Lung (tissue), 12 donors: Measurements from ENCODE around the gene CLCNKA. TPM values are rescaled to one million over a fixed set of nuclear protein-coding genes. Genes with fewer than 3 reads are reported as not detected.
"Not testable (repeated sequence)": the region's sequence is repeated elsewhere in the genome, so short reads cannot be mapped to it uniquely, and the experiment has no call there.

ENCODE experiments used
- ATAC-seq: fragments of 200-7000 bp; cut with Tn5 transposase; one replicate; pipeline ENCODE4 v1.9.1; 2020; ENCODE audit warnings: moderate number of reproducible peaks; ENCODE audit not compliant: insufficient read depth, low FRiP score
- DNase-seq, 3 donors: peaks; one replicate each; pipeline ENCODE4 v3.0.0-alpha.2; 2013 to 2017
- H3K27ac ChIP-seq, 2 donors: one replicate each; pipeline ENCODE4 v1.5.1; 2013; ENCODE audit warnings: mild to moderate bottlenecking in 2 of 2, moderate library complexity in 2 of 2, control low read depth in 1 of 2, inconsistent platforms in 1 of 2, low read depth in 1 of 2, low read length in 1 of 2
- H3K27me3 ChIP-seq, 3 donors: one replicate each; pipeline ENCODE4 v1.5.1; 2013; ENCODE audit warnings: low read length in 2 of 3; ENCODE audit not compliant: control insufficient read depth in 3 of 3, insufficient read depth in 3 of 3
- H3K36me3 ChIP-seq, 4 donors: one replicate each; pipeline ENCODE4 v1.5.1; 2013; ENCODE audit warnings: low read length in 4 of 4, mild to moderate bottlenecking in 1 of 4, moderate library complexity in 1 of 4; ENCODE audit not compliant: control insufficient read depth in 4 of 4, insufficient read depth in 4 of 4
- H3K4me1 ChIP-seq, 5 donors: one replicate each; pipeline ENCODE4 v1.5.1; 2013; ENCODE audit warnings: low read length in 5 of 5, mild to moderate bottlenecking in 2 of 5, moderate library complexity in 1 of 5; ENCODE audit not compliant: control insufficient read depth in 5 of 5, insufficient read depth in 5 of 5
- H3K4me3 ChIP-seq: one replicate; pipeline ENCODE4 v1.5.1; 2013; ENCODE audit warnings: mild to moderate bottlenecking, control low read depth, moderate library complexity
- H3K9ac ChIP-seq, 2 donors: one replicate each; pipeline ENCODE4 v1.5.1; 2013; ENCODE audit warnings: low read length in 2 of 2, control low read depth in 1 of 2; ENCODE audit not compliant: insufficient read depth in 1 of 2
- H3K9me3 ChIP-seq, 4 donors: one replicate each; pipeline ENCODE4 v1.5.1; 2013; ENCODE audit warnings: low read length in 3 of 4, mild to moderate bottlenecking in 1 of 4, moderate library complexity in 1 of 4; ENCODE audit not compliant: control insufficient read depth in 4 of 4, insufficient read depth in 3 of 4
- CTCF ChIP-seq: IDR thresholded peaks from 2 replicates; pipeline ENCODE4 v1.5.1; 2012; ENCODE audit warnings: mild to moderate bottlenecking; ENCODE audit errors: control extremely low read depth, extremely low read depth
- WGBS, 2 donors: extraction: QIAGEN DNeasy Blood & Tissue Kit; methylation state at CpG; one replicate each; pipeline ENCODE4 v1.1.7; 2013; 5-methylcytosine and 5-hydroxymethylcytosine counted together
- polyA plus RNA-seq, 2 donors: library from polyadenylated mRNA; stranded (reverse); fragments of 200-250 nt; gene quantifications; one replicate each; pipeline ENCODE4 v1.2.1, GENCODE V29; 2013
- total RNA-seq, 2 donors: library from RNA; depleted of rRNA in 1 of 2; stranded (reverse); fragments of >200 nt in 1 of 2; gene quantifications; one replicate each; pipeline ENCODE4 v1.2.1, GENCODE V29; 2014 to 2021
- donor health status: control.
- donor health status: control.
- donor health status: Bipolar disorder and iron deficiency.
- donor health status: healthy.
- donor health status: DM: yes; HTN: yes; CAD: no.

CLCNKA gene
- total and polyA plus RNA-seq, 4 donors: 0.10 to 1.3 (median 0.17) TPM; not detected in 1

DNA sequence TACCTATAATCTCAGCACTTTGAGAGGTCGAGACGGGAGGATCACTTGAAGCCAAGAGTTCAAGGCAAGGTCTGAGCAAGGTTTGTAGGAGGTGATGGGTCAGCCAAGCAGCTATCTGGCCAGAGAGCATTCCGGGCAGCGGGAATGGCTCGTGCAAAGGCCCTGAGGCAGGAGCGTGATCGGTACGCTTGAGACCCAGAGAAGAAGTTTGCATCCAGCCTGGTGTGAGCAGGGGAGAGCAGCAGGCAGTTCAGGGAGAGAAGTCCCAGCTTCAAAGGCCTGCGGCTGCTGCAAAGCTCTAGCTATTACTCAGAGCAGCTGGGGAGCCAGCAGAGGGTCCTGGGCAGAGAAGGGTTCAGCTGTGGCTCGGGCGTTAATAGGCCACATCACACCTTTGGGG lies 22.9 kb upstream of the CLCNKA start:
- Histone ChIP-seq H3K4me3 (no peak overlapping the region), H3K4me1 (peaks cover 0 to 2% (median 0%) of the 10 kb centered on the region in 5 donors), H3K36me3 (no peaks in the 10 kb centered on the region), H3K9me3 (no peaks in the 10 kb centered on the region), H3K27me3 (no peaks in the 10 kb centered on the region), H3K27ac (no peak overlapping the region), H3K9ac (no peak overlapping the region)
- 93 to 94% methylated on average over 11 of the region's 11 CpGs for WGBS, 2 donors
- TF ChIP-seq CTCF: no peak
- no peak for ATAC-seq
- DNase-seq: no peak

- H3K27me3 ChIP-seq, H3K4me1 ChIP-seq, H3K4me3 ChIP-seq, DNase-seq, H3K9ac ChIP-seq, ATAC-seq, H3K27ac ChIP-seq, H3K36me3 ChIP-seq, H3K9me3 ChIP-seq: not testable (repeated sequence)
- 82 to 85% methylated on average over 10 of the region's 10 CpGs for WGBS, 2 donors
Observed at GRCh38 chr1:16001274-16001673, 20.6 kb upstream of the CLCNKA start.

DNA sequence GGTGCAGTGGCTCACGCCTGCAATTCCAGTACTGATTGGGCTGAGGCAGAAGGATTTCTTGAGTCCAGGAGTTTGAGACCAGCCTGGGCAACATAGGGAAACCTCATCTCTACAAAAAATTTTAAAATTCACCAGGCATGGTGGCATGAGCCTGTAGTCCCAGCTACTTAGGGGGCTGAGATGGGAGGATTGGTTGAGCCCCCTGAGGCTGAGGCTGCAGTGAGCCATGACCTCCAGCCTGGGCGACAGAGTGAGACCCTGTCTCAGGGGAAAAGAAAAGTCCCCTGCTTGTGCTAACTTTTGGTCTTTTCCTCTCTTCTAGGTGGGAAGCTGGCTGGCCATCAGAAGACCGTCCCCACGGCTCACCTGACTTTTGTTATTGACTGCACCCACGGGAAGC lies 16.2 kb upstream of the CLCNKA start:
- no peak for ATAC-seq
- DNase-seq: no peak
- Histone ChIP-seq H3K27ac (no peak overlapping the region), H3K9ac (no peak overlapping the region), H3K27me3 (no peaks in the 10 kb centered on the region), H3K4me3 (no peak overlapping the region), H3K4me1 (peaks cover 0 to 3% (median 0%) of the 10 kb centered on the region in 5 donors), H3K36me3 (no peaks in the 10 kb centered on the region), H3K9me3 (no peaks in the 10 kb centered on the region)
- TF ChIP-seq CTCF: no peak
- 87% methylated on average over 5 of the region's 5 CpGs for WGBS, 2 donors

DNA sequence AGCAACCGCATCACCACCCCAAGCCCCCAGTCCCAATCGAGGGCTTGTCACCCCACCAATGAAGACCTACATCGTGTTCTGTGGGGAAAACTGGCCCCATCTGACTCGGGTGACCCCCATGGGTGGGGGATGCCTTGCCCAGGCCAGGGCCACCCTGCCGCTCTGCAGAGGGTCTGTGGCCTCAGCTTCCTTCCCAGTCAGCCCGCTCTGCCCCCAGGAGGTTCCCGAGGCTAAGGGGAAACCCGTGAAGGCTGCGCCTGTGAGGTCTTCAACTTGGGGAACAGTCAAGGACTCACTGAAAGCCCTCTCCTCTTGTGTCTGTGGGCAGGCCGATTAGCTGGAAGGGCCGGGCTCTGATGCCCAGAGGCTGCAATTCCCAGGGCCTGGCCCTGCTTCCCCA lies 15.8 kb upstream of the CLCNKA start:
- DNase-seq (no peak), ATAC-seq (no peak)
- Histone ChIP-seq H3K4me1 (peaks cover 0 to 3% (median 0%) of the 10 kb centered on the region in 5 donors), H3K27me3 (no peaks in the 10 kb centered on the region), H3K4me3 (no peak overlapping the region), H3K27ac (no peak overlapping the region), H3K9me3 (no peaks in the 10 kb centered on the region), H3K9ac (no peak overlapping the region), H3K36me3 (no peaks in the 10 kb centered on the region)
- WGBS, 2 donors: 83% methylated on average over 11 of the region's 11 CpGs
- no peak for TF ChIP-seq CTCF
